ENCODE measurements around the gene GUCY1A2.

GUCY1A2 gene

DNA sequence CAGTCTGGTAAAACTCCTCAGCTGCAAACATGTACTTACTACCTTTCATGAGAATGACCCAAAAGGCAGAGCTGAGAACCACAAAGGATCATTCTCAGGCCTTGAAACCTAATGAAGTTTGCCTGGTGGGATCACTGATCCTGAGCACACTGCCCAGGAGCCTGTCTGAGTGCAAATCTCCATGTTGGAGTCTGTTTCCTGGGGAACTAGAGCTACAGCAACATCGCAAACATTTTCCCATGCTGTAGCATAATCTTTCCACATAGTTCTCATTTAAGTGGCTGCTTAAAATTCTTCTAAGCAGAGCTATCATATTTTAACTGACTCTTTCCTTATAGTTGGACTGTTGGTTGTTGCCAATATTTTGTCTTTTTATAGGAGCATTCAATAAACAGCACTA, 58.5 kb downstream of the GUCY1A2 start:
- no peak for TF ChIP-seq CTCF (IDR thresholded peaks at IDR 0.05; ENCODE audit: low read depth, low read length, missing control alignments)
- no peak overlapping the region for H3K4me3 ChIP-seq (ENCODE audit: low read depth, low read length)
- DNase-seq (ENCODE audit: low read depth), result no peak
- in situ Hi-C loops (cut with HindIII; ENCODE audit: low sequenced_read_pairs), result no loop called here

DNA sequence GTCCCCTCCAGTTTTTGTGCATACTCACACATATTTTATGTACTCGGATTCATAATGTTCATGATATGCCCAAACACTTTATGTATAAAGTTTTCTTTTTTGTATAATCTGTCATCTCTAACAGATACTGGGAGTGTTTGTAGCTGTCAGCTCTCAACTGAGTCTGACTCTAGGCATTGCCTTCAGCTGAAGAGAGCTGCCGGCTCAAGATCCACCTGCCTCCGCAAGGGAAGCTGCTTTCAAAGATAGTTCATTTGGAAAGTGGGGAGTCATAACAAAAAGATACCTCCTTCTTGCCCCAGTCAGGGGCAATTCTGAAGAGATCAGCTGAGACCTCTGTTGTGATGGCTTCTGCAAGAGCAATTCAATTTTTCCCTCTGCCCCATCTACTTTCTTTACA, 58.9 kb downstream of the GUCY1A2 start:
- no peak for TF ChIP-seq CTCF (IDR thresholded peaks at IDR 0.05; ENCODE audit: low read depth, low read length, missing control alignments)
- in situ Hi-C loops (cut with HindIII; ENCODE audit: low sequenced_read_pairs), result no loop called here
- no peak overlapping the region for H3K4me3 ChIP-seq (ENCODE audit: low read depth, low read length)
- no peak for DNase-seq (ENCODE audit: low read depth)

- no peak for DNase-seq (ENCODE audit: low read depth)
- in situ Hi-C loops (cut with HindIII; ENCODE audit: low sequenced_read_pairs), result no loop called here
- H3K4me3 ChIP-seq (ENCODE audit: low read depth, low read length), result no peak overlapping the region
- no peak for TF ChIP-seq CTCF (IDR thresholded peaks at IDR 0.05; ENCODE audit: low read depth, low read length, missing control alignments)
These were observed 59.6 kb downstream of the GUCY1A2 start for GRCh38 chr11:106958517-106959248.

- in situ Hi-C loops (cut with HindIII; ENCODE audit: low sequenced_read_pairs), result no loop called here
- H3K4me3 ChIP-seq (ENCODE audit: low read depth, low read length), result no peak overlapping the region
- no peak for TF ChIP-seq CTCF (IDR thresholded peaks at IDR 0.05; ENCODE audit: low read depth, low read length, missing control alignments)
- DNase-seq (ENCODE audit: low read depth), result no peak
These were observed 61.2 kb downstream of the GUCY1A2 start for GRCh38 chr11:106957030-106957482.

GRCh38 chr11:106950067-106950491, 68.2 kb downstream of the GUCY1A2 start:
- DNase-seq (ENCODE audit: low read depth), result no peak
- no peak overlapping the region for H3K4me3 ChIP-seq (ENCODE audit: low read depth, low read length)
- no peak for TF ChIP-seq CTCF (IDR thresholded peaks at IDR 0.05; ENCODE audit: low read depth, low read length, missing control alignments)
- in situ Hi-C loops (cut with HindIII; ENCODE audit: low sequenced_read_pairs), result no loop called here

DNA sequence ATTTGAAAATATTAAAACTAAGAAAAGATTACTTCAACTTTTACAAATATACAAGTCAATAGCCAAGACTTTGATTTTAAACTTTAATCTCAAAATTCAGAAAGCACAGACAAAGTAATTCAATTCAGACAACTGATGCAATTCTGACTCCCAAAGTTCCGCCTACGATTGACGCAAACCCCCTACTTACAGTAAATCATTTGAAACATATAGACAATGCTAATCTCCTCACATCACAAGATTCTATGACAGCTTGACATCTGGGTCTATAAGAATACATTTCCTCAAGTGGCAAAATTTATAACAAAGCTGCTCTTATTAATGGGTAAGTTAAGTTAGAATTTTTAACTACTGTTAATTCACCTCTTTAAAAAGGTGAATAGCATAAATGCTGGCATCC, 75.2 kb downstream of the GUCY1A2 start:
- no peak for TF ChIP-seq CTCF (IDR thresholded peaks at IDR 0.05; ENCODE audit: low read depth, low read length, missing control alignments)
- DNase-seq (ENCODE audit: low read depth), result no peak
- H3K4me3 ChIP-seq (ENCODE audit: low read depth, low read length), result no peak overlapping the region
- in situ Hi-C loops (cut with HindIII; ENCODE audit: low sequenced_read_pairs), result no loop called here

All from astrocyte of the cerebellum (primary cell).